Keratinocyte (primary cell): Measurements from ENCODE around the gene NUDT10. TPM values are rescaled to one million over a fixed set of nuclear protein-coding genes. Genes with fewer than 3 reads are reported as not detected.

Source experiments
- DNase-seq: peaks from one replicate; pipeline ENCODE4 v3.0.0-alpha.2; 2011; ENCODE audit warnings: low read depth, missing footprints, low spot score
- FAIRE-seq: peaks from 2 replicates; lab custom pipeline; 2011; peaks lifted over from hg19 to GRCh38; lab: Jason Lieb, UNC
- H2AFZ ChIP-seq: 2 replicates; pipeline ENCODE4 v1.6.0; 2012; ENCODE audit warnings: low read length, control low read depth, inconsistent platforms; ENCODE audit not compliant: control insufficient read depth
- H3K27ac ChIP-seq: 2 replicates; pipeline ENCODE4 v1.5.1; 2011; ENCODE audit warnings: low read length; ENCODE audit not compliant: control insufficient read depth, insufficient read depth
- H3K27me3 ChIP-seq: 3 replicates; pipeline ENCODE4 v1.6.0; 2011; ENCODE audit warnings: low read length; ENCODE audit not compliant: control insufficient read depth, insufficient read depth; ENCODE audit errors: extremely low read depth
- H3K36me3 ChIP-seq, 2 experiments: 2 replicates in 1 of 2; 3 replicates in 1 of 2; pipeline ENCODE4 v1.5.1; 2011; ENCODE audit warnings: low read length in 2 of 2, mild to moderate bottlenecking in 1 of 2; ENCODE audit not compliant: control insufficient read depth in 2 of 2, insufficient read depth in 2 of 2; ENCODE audit errors: extremely low read depth in 1 of 2
- H3K4me1 ChIP-seq: 3 replicates; pipeline ENCODE4 v1.5.1; 2011; ENCODE audit warnings: low read length; ENCODE audit not compliant: control insufficient read depth, insufficient read depth; ENCODE audit errors: extremely low read depth
- H3K4me2 ChIP-seq: 3 replicates; pipeline ENCODE4 v1.6.0; 2011; ENCODE audit warnings: low read depth, low read length; ENCODE audit not compliant: control insufficient read depth, insufficient read depth; ENCODE audit errors: extremely low read depth
- H3K4me3 ChIP-seq, 3 experiments: fragments of 200-600 bp in 1 of 3; sonication (generic) in 1 of 3; 2 replicates in 2 of 3; 3 replicates in 1 of 3; pipeline ENCODE4 v1.5.1; 2011 to 2016; ENCODE audit warnings: low read length in 3 of 3, mild to moderate bottlenecking in 3 of 3, control low read depth in 2 of 3, inconsistent platforms in 1 of 3, low read depth in 1 of 3, mixed read lengths in 1 of 3, mixed run types in 1 of 3, moderate library complexity in 1 of 3; ENCODE audit not compliant: control insufficient read depth in 2 of 3, insufficient read depth in 2 of 3; ENCODE audit errors: extremely low read depth in 1 of 3
- H3K79me2 ChIP-seq: 2 replicates; pipeline ENCODE4 v1.6.0; 2012; ENCODE audit warnings: low read length; ENCODE audit not compliant: control insufficient read depth, insufficient read depth
- H3K9ac ChIP-seq: 3 replicates; pipeline ENCODE4 v1.6.0; 2011; ENCODE audit warnings: low read length; ENCODE audit not compliant: control insufficient read depth, insufficient read depth; ENCODE audit errors: extremely low read depth
- H3K9me1 ChIP-seq: 3 replicates; pipeline ENCODE4 v1.6.0; 2011; ENCODE audit warnings: low read length; ENCODE audit not compliant: control insufficient read depth, insufficient read depth; ENCODE audit errors: extremely low read depth
- H3K9me3 ChIP-seq: 2 replicates; pipeline ENCODE4 v1.5.1; 2012; ENCODE audit warnings: low read depth, low read length; ENCODE audit not compliant: control insufficient read depth
- H4K20me1 ChIP-seq: 3 replicates; pipeline ENCODE4 v1.6.0; 2011; ENCODE audit warnings: low read length; ENCODE audit not compliant: control insufficient read depth, insufficient read depth; ENCODE audit errors: extremely low read depth
- EZH2 ChIP-seq: IDR thresholded peaks from one replicate; pipeline ENCODE4 v1.6.1; 2012; ENCODE audit warnings: inconsistent platforms, mild to moderate bottlenecking, low read length, moderate library complexity
- dilution Hi-C: fragments of 300-500 bp; cut with MboI; formaldehyde crosslinking; loops from one replicate; pipeline ENCODE4 v1.7.0; 2020; ENCODE audit warnings: low sequenced_read_pairs; ENCODE audit not compliant: extremely low pct_ligation_motif_present
- polyA plus RNA-seq, 5 experiments: library from polyadenylated mRNA; depleted of rRNA in 3 of 5; stranded (reverse) in 3 of 5; stranded (forward) in 1 of 5; unstranded in 1 of 5; fragments of >200 nt; gene quantifications; 1 replicate in 1 of 5; 2 replicates in 3 of 5; 3 replicates in 1 of 5; pipeline versions ENCODE4 v1.2.1 to v1.2.3, GENCODE V29; 2011 to 2012; ENCODE audit warnings: missing spikeins in 2 of 5, low read depth in 1 of 5, low replicate concordance in 1 of 5
- TF ChIP-seq, protein P1 (sequence below), 3 experiments: IDR thresholded peaks in 1 of 3; conservative IDR thresholded peaks in 1 of 3; optimal IDR thresholded peaks in 1 of 3; 2 replicates in 2 of 3; 3 replicates in 1 of 3; pipeline versions ENCODE3 to v1.5.1; 2011; ENCODE audit warnings: low read length in 3 of 3, mild to moderate bottlenecking in 3 of 3, moderate library complexity in 2 of 3, control low read depth in 1 of 3, inconsistent platforms in 1 of 3; ENCODE audit not compliant: insufficient read depth in 2 of 3; ENCODE audit errors: extremely low read depth in 1 of 3

Gene NUDT10
- polyA plus RNA-seq, 1 donor (not counting 4 experiments of a cell fraction or from before 2014, with no cell fraction given), result 0.24 TPM

DNA sequence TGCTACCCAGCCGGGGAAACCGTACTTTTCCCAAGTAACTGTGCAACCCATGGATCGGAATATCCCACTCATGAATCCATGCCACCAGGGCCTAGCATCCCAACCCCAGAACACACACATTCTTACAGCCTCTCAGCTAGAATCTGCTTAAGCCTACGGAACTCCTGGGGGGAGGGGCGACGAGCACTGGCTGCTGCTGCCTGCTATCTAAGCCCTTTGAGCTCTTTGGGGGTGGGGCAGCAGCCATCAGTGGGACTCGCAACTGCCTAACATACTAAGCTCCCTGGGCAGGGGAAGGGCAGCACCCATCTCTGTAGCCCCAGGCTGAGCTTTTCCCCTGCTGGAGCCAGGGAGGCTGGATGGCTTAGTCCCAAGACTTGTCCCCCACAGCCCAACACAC is 28.6 kb downstream of the NUDT10 start:
- H3K9me1 ChIP-seq, result no peaks in the 10 kb centered on the region
- no peaks in the 10 kb centered on the region for H3K9me3 ChIP-seq
- no peak overlapping the region for H3K27ac ChIP-seq
- dilution Hi-C loops, result no loop called here
- no peak for FAIRE-seq
- H3K27me3 ChIP-seq, result no peaks in the 10 kb centered on the region
- H3K4me1 ChIP-seq, result no peaks in the 10 kb centered on the region
- H3K4me3 ChIP-seq, result no peak overlapping the region
- no peak overlapping the region for H3K9ac ChIP-seq
- no peaks in the 10 kb centered on the region for H4K20me1 ChIP-seq
- no peak for TF ChIP-seq EZH2
- TF ChIP-seq, protein P1, sequence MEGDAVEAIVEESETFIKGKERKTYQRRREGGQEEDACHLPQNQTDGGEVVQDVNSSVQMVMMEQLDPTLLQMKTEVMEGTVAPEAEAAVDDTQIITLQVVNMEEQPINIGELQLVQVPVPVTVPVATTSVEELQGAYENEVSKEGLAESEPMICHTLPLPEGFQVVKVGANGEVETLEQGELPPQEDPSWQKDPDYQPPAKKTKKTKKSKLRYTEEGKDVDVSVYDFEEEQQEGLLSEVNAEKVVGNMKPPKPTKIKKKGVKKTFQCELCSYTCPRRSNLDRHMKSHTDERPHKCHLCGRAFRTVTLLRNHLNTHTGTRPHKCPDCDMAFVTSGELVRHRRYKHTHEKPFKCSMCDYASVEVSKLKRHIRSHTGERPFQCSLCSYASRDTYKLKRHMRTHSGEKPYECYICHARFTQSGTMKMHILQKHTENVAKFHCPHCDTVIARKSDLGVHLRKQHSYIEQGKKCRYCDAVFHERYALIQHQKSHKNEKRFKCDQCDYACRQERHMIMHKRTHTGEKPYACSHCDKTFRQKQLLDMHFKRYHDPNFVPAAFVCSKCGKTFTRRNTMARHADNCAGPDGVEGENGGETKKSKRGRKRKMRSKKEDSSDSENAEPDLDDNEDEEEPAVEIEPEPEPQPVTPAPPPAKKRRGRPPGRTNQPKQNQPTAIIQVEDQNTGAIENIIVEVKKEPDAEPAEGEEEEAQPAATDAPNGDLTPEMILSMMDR (optimal IDR thresholded peaks at IDR 0.05 in 1 of 3, IDR thresholded peaks at IDR 0.05 in 1 of 3, conservative IDR thresholded peaks at IDR 0.05 in 1 of 3; ENCODE audit: extremely low read depth in 1 of 3, insufficient read depth in 2 of 3, low read length in 3 of 3), result no peak
- DNase-seq, result no peak
- no peak overlapping the region for H2AFZ ChIP-seq
- no peak overlapping the region for H3K4me2 ChIP-seq
- H3K79me2 ChIP-seq, result no peaks in the 10 kb centered on the region
- H3K36me3 ChIP-seq, result no peaks in the 10 kb centered on the region

DNA sequence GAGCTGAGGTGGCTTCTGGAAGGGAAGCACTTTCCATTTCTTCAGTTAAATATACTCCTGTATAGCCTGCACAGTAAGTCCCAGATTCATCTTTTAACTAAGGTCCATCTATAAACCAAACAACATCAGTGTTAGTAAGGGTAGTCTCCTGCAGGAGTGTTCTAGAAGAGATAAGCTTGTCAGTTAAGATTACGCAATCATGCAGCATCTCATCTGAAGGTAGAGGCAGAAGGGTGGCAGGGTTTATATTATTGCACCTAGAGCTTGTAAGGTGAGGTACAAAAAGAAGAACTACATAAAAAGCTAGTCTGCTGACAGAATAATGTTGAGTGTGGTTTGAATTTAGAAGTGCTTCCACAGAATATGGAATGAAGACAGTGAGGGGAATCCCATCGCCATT is 44.0 kb downstream of the NUDT10 start:
- Histone ChIP-seq H3K9me3 (no peaks in the 10 kb centered on the region), H3K27me3 (no peaks in the 10 kb centered on the region), H3K4me2 (no peak overlapping the region), H2AFZ (no peak overlapping the region), H3K4me1 (no peaks in the 10 kb centered on the region), H4K20me1 (no peaks in the 10 kb centered on the region), H3K27ac (no peak overlapping the region), H3K79me2 (no peaks in the 10 kb centered on the region), H3K36me3 (no peaks in the 10 kb centered on the region), H3K4me3 (no peak overlapping the region), H3K9ac (no peak overlapping the region), H3K9me1 (no peaks in the 10 kb centered on the region)
- FAIRE-seq (no peak), DNase-seq (no peak)
- TF ChIP-seq EZH2, result no peak
- TF ChIP-seq, protein P1 (optimal IDR thresholded peaks at IDR 0.05 in 1 of 3, IDR thresholded peaks at IDR 0.05 in 1 of 3, conservative IDR thresholded peaks at IDR 0.05 in 1 of 3; ENCODE audit: extremely low read depth in 1 of 3, insufficient read depth in 2 of 3, low read length in 3 of 3), result no peak
- dilution Hi-C loops, result no loop called here

Other genes starting within 250 kb of the NUDT10 start
- 13.6 to 18.4 TPM (median 14.0 TPM) in 3 replicates for gene NUDT11, start 163.8 kb downstream of the NUDT10 start, polyA plus RNA-seq